GM18502 (cell line): ENCODE results near the gene SNN.
A peak's percentile ranks its signal among the peaks of the same experiment; 100 is the strongest.

Source experiments
- ATAC-seq: cut with Tn5 transposase; IDR thresholded peaks from one replicate; pipeline ENCODE4 v1.9.1; 2021; ENCODE audit warnings: mild to moderate bottlenecking; ENCODE audit not compliant: unreplicated experiment, poor library complexity

Gene SNN

DNA sequence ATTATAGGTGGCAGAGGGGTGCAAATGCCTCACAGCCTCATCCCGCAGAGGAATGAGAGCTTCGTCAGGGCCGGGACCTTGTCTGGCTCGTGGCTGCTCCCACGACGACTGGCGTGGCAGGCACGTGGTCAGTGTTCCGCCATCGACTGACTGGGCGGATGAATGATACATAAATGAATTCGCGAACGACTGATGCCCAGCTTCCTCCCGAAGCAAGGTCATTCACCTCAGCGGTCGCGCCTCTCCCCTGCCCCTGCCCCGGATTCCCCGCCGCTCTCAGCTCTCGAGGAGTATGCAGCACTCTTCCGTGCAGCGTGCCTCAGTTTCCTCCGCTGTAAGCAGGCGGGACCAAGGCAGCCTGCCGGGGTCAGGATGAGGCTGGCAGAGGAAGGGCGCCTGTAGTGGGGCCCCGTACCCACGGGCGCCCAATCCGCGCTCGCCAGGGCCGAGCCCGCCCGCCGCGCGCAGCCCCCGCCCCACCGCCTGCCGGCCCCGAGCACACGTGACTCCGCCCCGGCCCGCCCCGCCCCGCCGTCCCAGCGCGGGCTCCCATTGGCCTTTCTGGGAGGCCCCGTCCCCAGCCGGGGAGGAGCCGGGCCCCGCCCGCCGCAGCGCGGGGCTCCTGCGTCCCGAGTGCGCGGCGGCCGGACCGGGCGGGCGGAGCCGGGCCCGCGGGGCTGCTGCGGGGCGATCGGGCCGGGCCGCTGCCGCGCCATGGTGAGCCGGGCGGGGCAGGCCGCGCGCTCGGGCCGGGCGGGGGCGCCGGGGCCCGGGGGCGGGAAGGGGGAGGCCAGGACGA is at the start of gene SNN:
TSS of gene SNN (plus strand) at position 632 of the 799 bp plus-strand sequence. CDS start 7,605 bp downstream, outside the sequence.
- peak; percentile 64 for ATAC-seq

DNA sequence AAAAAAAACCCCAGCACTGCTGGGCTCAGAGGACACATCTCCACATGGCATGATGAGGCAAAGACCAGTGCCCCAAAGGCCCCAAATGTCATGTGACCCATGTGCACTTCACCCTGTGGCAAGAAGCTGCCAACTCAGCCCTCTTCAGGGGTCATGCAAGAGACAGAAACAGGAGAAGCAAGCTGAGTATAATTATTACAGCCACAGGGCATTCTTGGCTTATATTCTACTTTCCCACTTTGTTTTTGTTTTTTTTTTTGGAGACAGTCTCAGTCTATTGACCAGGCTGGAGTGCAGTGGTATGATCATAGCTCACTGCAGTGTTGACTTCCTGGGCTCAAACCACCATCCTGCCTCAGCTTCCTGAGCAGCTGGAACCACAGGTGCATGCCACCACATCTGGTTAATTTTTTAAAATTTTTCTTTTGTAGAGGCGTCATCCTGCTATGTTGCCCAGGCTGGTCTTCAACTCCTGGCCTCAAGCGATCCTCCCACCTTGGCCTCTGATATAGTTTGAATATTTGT is 48.9 kb upstream of the SNN start:
- peak; percentile 50 for ATAC-seq

DNA sequence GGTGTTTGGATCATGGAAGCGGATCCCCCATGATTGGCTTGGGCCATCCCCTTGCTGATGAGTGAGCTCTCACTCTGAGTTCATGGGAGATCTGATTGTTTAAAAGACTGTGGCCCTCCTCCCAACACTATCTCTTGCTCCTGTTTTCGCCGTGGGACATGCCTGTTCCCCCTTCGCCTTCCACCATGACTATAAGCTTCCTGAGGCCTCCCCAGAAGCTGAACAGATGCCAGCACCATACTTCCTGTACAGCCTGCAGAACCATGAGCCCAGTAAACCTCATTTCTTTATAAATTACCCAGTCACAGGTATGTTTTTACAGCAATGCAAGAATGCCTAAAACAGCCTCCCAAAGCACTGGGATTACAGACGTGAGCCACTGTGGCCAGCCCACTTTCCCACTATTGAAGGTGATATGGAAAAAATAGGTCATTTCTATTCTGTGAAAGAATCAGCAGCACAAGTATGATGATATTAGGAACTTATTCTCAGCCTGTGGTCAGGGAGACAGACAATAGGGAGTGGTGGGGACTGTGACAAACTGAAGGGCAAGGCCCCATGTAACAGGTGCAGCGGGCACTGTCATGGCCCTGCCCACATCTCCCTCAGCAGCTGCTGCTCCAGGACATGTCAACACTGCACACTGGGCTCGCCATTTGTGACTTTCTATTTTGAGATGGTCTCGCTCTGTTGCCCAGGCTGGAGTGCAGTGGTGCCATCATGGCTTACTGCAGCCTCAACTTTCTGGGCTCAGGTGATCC is 47.8 kb upstream of the SNN start:
- ATAC-seq: no peak

DNA sequence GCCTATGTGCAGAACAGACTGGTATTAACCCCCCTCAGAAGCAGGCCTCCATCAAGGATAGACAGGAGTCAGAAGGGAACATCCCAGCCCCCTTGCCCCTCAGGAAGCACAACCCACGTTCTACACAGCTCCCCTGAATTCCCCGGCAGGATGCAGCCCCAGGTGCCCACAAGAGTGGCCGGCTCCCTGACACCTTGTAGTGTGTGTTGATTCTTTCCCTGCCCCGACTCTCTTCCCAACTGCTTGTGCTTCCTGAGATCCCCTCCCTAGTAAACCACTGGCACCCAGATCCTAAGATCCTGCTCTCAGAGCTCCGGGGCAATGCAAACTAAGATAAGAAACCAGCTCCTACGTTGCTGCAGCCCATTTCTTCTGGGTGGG is 46.7 kb upstream of the SNN start:
- no peak for ATAC-seq

DNA sequence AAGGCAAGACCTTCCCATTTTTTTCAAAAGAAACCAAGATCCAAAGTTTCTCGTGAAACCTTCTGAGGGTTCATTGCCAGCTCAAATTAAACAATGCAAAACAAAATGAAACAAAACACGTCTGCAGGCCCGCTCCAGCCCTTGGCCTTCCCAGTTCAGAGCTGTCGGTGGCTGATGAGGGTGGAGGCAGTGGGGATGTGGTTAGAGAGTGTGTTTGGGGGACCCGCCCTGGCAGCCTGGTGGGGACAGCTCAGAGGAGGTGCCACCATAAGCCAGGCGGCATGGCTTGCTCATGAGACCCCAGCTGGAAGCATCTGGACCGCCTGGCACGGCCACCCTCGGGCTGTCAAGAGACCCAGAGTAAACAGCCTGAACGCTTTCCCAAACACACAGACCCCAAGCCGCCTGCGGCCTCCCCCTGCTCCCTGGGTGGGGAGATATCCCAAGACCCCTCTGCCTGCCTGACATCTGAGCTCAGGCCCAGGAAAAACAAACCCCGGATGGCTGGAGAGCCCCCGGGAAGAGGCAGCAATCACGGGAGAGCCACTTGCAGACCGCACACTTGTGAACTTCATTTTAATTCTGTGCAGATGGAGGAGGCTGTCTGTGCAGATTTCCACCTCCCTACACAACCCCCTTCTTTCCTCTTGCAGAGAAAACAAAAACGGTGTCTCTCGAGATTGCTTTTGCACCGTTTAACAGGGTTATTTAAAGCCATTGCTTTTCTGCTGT is 46.2 kb upstream of the SNN start:
- no peak for ATAC-seq

DNA sequence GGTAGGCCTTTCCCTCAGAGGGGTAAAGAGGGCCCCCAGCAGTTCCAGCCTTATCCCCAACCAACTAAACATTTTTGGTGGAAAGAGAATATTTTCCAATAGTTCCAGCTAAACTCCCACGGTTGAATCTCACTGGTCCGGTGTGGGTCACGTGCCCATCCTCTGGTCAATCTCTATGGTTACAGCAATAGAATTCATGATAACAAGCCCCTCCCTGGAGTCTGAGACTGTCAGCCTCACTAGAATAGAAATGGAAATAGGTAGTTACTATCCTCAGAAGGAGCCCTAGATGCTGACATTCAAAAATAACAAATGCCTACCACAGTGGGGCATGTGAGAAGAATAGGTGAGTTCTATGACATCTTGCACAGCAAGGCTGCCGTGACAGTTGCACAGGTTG is 44.0 kb upstream of the SNN start:
- no peak for ATAC-seq

DNA sequence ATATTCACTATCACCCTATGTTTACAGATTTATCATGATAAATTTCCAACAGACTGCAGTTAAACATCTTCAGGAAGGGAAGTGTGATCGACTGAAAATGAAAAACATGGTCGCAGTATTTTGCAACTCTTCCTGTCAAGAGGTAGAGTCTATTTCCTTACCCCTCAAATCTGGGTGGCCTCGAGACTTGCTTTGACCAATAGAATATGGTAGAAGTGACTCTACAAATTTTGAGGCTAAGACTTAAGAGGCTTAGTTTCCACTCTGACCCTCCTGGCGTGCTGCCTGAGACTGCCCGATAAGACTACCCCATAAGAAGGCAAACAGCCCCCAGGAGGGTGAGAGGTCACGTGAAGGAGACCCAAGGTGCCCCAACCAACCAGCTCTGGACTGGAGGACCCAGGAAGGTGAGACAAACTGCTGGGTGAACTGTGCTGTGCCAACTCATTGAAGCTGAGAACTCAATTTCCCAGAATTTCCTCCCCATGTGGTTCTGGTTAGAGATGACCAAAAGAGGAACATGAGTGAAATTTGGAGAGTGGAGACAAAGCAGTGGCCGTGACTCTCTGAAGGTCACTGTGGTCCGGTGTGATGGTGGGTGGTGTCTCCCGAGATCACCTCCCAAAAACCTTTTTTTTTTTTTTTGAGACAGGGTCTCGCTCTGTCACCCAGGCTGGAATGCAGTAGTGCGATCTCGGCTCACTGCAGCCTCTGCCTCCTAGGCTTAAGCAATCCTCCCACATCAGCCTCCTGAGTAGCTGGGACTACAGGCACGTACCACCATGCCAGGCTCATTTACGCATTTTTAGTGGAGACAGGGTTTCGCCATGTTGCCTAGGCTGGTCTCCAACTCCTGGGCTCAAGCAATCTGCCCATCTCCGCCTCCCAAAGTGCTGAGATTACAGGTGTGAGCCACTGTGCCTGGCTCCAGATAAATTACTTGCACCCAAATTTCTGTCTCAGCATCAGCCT is 43.3 kb upstream of the SNN start:
- no peak for ATAC-seq

DNA sequence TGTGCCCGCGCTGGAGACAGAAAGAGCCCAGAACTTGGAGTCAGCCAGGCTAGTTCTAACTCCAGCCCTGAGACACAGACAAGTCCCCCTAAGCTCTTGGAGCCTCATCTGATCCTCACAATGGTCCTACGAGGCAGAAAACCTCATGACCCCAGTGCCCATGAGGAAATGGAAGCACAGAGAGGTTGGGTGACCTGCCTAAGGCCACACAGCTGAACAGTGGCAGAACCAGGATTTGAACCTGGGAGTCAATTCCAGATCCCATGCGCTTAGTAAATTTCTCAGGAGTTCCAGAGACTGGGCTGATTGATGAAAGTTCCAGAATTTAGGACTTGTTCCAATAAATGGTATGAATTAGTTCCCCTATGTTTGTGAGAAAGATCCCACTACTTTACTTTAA is 42.5 kb upstream of the SNN start:
- ATAC-seq: no peak

DNA sequence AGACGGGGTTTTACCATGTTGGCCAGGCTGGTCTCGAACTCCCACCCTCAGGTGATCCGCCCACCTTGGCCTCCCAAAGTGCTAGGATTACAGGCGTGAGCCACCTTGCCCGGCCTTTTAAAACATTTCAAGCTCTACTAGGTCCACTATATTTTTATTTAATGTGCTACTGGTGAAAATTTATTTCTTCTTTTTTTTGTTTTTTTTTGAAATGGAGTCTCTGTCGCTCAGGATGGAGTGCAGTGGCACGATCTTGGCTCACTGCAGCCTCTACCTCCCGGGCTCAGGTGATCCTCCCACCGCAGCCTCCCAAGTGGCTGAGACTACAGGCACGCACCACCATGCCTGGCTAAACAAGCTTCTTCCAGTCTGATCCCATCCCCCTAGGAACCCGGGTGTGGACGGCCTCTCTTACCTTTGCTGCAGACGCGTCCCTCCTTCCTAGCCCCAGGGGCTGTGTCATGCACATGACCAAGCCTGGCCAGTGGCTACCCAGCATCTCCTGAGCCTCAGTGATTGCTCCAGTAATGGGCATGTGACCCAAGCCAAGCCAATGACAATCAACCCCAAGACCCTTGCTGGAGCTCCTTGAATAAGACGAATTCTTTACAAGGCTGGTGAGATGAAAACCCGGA is 41.5 kb upstream of the SNN start:
- ATAC-seq: no peak

DNA sequence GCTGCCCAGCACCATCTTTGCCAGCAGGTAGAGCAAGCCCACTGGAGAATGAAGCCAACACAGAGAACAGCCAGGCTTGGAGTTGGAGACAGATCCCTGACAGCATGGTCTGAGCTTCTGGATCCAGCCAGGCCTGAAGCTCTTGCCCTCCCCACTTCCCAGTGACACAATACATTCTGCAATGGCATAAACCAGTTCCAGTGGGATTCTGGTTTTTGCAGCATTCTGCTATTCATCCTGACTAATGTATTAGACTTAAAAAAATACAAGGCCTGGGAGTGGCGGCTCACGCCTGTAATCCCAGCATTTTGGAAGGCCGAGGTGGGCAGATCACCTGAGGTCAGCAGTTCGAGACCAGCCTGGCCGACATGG is 41.0 kb upstream of the SNN start:
- no peak for ATAC-seq

DNA sequence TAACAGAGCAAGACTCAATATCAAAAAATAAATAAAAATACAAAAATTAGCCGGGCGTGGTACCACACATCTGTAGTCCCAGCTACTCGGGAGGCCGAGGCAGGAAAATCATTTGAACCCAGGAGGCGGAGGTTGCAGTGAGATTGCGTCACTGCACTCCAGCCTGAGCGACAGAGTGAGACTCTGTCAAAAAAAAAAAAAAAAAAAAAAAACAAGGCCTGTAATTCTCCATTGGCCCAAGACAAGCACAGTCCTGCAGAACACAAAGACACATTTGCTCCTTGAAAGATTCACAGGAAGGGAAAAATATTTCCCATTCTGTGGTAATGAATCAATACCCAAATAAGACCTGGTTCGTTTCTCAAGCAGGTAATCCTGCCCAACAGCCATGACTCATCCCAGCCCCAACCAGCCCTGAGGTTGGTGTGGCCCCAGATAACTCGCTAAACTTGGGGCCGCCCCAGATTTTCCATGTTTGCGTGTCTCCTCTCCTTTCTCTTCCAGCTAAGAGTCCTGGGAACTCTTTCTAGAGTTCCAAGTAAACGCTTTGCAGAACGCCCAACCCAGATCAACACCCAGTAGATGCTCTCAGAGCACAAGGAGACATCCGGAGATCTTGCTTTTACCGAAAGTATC is 40.3 kb upstream of the SNN start:
- ATAC-seq: no peak

DNA sequence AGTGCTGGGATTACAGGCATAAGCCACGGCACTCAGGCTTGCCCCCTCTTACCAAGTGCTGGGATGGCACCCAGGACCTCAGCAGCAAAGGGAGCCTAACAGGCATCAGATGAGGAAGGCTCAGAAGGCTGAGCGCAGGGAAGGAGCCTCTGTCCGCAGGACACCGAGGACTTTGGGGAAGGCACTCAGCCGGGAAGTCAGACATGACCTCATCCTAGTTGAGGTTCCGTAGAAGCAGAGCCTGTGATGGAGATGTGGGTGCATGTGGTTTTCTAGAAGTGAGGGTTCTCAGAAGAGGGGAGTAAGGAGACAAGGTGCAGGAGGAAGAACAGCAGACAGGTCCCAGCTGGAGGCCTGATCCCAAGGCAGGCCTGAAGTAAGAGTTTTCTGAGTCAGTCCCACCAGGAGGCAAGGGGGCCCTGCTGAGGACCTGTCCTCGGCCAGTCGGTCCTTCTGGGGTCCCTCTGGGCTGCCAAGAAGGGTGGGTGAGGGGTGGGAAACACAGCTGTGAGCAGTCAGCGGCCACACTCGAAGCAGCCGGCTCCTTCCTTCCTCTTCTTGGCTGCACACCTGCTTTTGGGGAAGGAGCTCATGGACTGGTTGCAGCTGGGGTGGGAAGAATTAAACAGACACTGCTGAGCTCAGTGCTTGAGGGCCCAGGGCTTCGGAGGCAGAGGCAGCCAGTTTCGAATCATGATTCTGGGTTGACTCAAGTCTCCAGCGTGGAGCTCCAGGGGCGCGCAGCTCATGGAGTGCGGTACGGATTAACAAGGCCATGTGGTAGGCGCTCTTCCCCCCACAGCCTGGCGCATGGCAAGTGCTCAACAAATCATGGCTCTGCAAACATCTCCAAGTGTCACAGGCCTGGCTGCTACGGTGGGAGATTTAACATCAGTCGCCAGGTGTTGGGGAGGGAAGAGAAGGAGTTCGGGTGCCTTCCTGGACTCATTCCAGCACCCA is 38.9 kb upstream of the SNN start:
- no peak for ATAC-seq

DNA sequence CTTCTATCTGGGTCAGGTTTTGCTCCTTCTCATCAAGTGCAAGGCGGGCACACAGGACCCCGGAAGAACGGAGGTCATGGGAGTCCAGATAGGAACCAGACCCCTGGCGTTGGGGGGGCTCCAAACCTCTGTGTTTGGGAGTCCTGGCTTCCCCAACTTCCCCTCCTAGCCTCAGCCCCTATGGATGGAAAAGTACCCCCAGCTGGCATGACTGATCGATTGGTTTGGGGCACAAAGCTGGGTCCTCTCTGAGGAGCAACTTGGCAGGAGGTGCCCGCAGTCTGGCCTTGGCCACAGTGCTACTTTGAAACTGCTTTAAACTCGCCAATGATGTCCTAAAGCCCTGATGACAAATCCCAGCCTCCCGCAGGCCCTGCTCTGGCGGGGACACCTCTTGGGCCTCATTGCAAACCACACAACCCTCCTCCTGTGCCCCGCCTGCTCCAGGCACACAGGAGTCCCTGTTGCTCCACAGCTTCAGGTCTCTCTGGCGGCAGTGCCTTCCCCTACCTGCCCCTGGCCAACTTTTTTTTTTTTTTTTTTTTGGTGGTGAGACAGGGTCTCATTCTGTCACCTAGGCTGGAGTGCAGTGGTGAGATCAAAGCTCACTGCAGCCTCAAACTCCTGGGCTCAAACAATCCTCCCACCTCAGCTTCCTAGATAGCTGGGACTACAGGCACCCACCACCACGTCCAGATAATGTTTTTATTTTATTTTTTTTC is 38.0 kb upstream of the SNN start:
- ATAC-seq: no peak

DNA sequence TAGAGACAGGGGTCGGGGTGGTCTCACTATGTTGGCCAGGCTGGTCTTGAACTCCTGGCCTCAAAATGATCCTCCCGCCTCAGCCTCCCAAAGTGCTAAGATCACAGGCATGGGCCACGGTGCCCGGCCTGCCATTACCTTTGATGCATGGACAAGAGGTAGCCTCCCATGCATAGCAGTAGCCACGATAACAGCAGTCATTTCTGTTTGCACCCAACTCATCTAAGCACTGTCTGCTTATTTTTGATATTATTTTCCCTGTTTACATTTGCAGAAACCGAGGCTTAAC is 37.5 kb upstream of the SNN start:
- ATAC-seq: no peak

DNA sequence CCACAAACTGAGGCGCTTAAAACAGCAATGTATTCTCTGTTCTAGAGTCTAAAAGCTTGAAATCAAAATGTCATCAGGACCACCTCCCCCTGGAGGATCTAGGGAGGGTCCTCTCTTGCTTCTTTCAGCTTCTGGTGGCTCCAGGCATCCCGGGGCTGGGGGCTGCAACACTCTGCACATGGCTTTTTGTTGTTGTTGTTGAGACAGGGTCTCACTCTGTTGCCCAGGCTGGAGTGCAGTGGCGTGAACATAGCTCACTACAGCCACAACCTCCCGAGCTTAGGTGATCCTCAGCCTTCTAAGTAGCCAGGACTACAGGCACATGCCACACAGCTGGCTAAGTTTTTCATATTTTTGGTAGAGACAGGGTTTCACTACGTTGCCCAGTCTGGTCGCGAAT is 37.0 kb upstream of the SNN start:
- ATAC-seq: no peak

DNA sequence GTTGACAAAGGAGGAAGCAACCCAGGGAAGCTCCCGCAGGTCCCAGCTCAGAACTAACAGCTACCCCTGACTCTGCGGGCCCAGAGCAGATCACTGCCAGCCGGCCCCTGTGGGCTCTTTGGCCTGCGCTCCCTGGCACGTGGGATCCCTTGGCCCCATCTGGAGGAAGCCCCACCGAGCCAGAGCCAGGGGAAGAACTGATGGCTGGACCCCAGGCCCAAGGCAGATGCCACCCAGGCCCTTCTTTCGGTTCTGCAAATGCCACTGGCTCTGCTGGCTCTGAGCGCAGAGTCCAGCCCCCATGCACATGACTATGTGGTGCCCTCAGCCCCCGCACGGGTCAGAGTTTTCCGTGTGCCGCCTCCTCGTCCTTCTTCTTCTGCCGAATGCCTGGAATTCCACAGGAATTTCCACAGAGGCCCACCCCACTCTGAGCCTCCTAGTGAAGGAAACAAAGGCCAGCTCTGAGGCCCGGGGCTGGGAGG is 35.8 kb upstream of the SNN start:
- ATAC-seq: no peak

DNA sequence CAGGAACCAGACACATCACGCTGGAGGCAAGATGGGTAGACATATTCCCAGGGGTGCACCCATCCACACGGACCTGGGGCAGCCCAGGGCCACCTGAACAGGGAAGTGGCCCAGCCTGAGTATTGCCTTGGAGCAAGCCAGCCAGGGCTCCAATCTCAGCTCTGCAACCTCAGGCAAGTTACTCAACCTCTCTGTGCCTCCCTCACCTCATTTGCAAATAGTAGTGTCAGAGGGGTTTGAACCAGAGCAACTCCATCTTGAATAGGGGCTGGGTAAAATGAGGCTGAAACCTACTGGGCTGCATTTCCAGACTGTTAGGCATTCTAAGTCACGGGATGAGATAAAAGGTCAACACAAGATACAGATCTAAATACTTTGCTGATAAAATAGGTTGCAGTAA is 35.1 kb upstream of the SNN start:
- ATAC-seq: no peak
